GM12874 (cell line): ENCODE measurements around the gene KCNA5.

Experiments
- TF ChIP-seq, protein P1 (sequence below): IDR thresholded peaks from 2 replicates; pipeline ENCODE4 v1.5.1; 2011; ENCODE audit warnings: low read depth, mild to moderate bottlenecking, control low read depth, low read length, moderate library complexity; ENCODE audit not compliant: insufficient read depth

Gene KCNA5

GRCh38 chr12:5050542-5050941, 6.9 kb downstream of the KCNA5 start:
- TF ChIP-seq, protein P1, sequence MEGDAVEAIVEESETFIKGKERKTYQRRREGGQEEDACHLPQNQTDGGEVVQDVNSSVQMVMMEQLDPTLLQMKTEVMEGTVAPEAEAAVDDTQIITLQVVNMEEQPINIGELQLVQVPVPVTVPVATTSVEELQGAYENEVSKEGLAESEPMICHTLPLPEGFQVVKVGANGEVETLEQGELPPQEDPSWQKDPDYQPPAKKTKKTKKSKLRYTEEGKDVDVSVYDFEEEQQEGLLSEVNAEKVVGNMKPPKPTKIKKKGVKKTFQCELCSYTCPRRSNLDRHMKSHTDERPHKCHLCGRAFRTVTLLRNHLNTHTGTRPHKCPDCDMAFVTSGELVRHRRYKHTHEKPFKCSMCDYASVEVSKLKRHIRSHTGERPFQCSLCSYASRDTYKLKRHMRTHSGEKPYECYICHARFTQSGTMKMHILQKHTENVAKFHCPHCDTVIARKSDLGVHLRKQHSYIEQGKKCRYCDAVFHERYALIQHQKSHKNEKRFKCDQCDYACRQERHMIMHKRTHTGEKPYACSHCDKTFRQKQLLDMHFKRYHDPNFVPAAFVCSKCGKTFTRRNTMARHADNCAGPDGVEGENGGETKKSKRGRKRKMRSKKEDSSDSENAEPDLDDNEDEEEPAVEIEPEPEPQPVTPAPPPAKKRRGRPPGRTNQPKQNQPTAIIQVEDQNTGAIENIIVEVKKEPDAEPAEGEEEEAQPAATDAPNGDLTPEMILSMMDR = no peak

DNA sequence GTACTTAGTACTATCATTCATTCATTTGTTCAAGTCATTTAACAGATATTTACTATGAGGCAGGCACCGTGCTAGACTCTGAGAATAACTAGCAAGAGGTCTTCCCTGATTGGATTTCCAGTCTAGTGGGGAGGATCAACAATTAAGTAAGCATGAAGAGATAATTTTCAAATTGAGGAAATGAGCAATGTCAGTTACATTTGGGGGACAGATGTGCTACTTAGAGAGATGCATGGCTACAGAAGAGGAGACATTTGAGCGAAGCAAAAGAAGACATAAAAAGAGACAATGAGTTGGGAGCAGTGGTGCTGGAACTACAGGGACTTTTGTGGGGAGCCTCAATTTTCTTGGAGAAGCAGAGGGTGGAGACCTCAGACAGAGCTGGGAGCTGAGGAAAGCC, 7.7 kb downstream of the KCNA5 start:
- TF ChIP-seq, protein P1 = no peak

DNA sequence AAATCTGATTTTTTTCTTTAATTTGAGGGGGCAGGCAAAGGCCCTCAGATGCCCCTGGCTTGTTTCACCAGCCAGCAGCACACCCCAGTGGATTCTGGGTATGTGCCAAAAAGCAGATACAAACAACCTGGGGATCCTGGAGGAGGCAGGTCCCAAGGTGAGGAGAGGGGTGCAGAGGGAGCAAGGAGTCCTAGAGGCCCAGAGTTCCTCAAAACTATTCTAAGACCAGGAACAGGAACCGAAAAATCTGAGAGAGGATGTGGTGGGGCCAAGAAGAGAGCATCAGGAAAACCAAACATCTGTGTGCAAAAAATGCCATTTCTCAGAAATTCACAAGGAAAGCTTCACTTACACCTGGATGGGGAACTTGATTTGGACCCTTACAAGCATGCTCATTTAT, 8.2 kb downstream of the KCNA5 start:
- TF ChIP-seq, protein P1 = no peak

GRCh38 chr12:5052348-5052747, 8.7 kb downstream of the KCNA5 start:
- TF ChIP-seq, protein P1 = no peak

- TF ChIP-seq, protein P1 = no peak
Observed at GRCh38 chr12:5059358-5059757, 15.7 kb downstream of the KCNA5 start.

- TF ChIP-seq, protein P1 = no peak
Observed at GRCh38 chr12:5060958-5061357, 17.3 kb downstream of the KCNA5 start.

DNA sequence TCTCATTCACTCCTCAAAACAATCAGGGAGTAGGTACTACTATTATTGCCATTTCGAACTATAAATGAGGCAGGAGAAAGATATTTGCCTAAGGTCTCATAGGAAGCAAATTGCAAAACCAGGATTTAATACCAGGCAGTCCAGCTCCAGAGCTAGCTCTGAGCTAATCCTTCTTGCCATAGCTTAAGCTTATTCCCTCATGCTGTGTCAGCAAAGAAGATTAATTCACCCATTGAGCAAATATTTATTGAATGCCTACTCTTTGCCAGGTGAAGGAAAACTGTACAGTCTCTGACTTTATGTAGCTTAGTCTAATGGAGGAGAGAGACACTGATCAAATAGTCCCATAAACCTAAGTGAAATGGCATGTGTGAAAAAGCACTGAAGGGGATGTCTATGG, 19.5 kb downstream of the KCNA5 start:
- TF ChIP-seq, protein P1 = no peak
